Measurements from ENCODE around the gene RHOT2. TPM values are rescaled to one million over a fixed set of nuclear protein-coding genes. Genes with fewer than 3 reads are reported as not detected.

RHOT2 gene
- total and polyA plus RNA-seq, 2 experiments from 2014 or later, result 129 to 163 TPM

GRCh38 chr16:703406-703805, 35.5 kb downstream of the RHOT2 start (continued):
- TF ChIP-seq ZNF462 (CRISPR knock-in tag; IDR thresholded peaks at IDR 0.05) (no peak), POLR2AphosphoS5 (IDR thresholded peaks at IDR 0.05; ENCODE audit: low read depth) (no peak), STAT1 (IDR thresholded peaks at IDR 0.05; ENCODE audit: unreplicated experiment) (no peak), CTCF (conservative IDR thresholded peaks at IDR 0.05; ENCODE audit: low read depth in 2 of 2) (no peak)

GRCh38 chr16:704047-704446, 36.1 kb downstream of the RHOT2 start:
- no peaks in the 10 kb centered on the region for H3K36me3 Mint-ChIP-seq (ENCODE audit: low read depth)
- no peaks in the 10 kb centered on the region for H3K79me2 ChIP-seq (replicated peaks; ENCODE audit: insufficient read depth)
- no peaks in the 10 kb centered on the region; the same call in 1 of the 2 replicates for H4K20me1 ChIP-seq (replicated peaks; ENCODE audit: insufficient read depth)
- no peak overlapping the region for H3K4me3 ChIP-seq
- ATAC-seq, result no peak
- H3F3A ChIP-seq (replicated peaks; ENCODE audit: low read depth), result 0 out of 2 replicates have a peak, but pooled peaks cover 6% of the 10 kb centered on the region
- H2AFZ ChIP-seq, result no peak overlapping the region
- H3K36me3 ChIP-seq (ENCODE audit: insufficient read depth), result no peaks in the 10 kb centered on the region
- H3K9me2 ChIP-seq (ENCODE audit: insufficient read depth), result no peaks in the 10 kb centered on the region
- H3K27me3 ChIP-seq (ENCODE audit: insufficient read depth), result peaks cover 93% of the 10 kb centered on the region
- H3K4me2 ChIP-seq, result no peak overlapping the region
- H3K4me1 Mint-ChIP-seq, result no peaks in the 10 kb centered on the region
- no peaks in the 10 kb centered on the region; the same call in 2 of the 3 replicates for H3K9me3 Mint-ChIP-seq
- H3K27ac Mint-ChIP-seq, result no peak overlapping the region
- no peak for DNase-seq (ENCODE audit: low spot score)
- H3K4me1 ChIP-seq (ENCODE audit: insufficient read depth), result no peaks in the 10 kb centered on the region
- peaks cover 79% of the 10 kb centered on the region for H3K27me3 Mint-ChIP-seq (ENCODE audit: insufficient read depth, low read depth, poor library complexity)
- H3K27ac ChIP-seq (ENCODE audit: low read depth), result no peak overlapping the region
- H3K4me3 Mint-ChIP-seq, result no peak overlapping the region
- TF ChIP-seq ZNF331 (CRISPR knock-in tag; IDR thresholded peaks at IDR 0.05; ENCODE audit: low read depth) (no peak), POLR2AphosphoS5 (IDR thresholded peaks at IDR 0.05; ENCODE audit: low read depth) (no peak), ZNF462 (CRISPR knock-in tag; IDR thresholded peaks at IDR 0.05) (no peak), ETS1 (IDR thresholded peaks at IDR 0.05) (no peak), ZNF114 (CRISPR knock-in tag; IDR thresholded peaks at IDR 0.05) (no peak)
